Liver (tissue), 9 donors: Measurements from ENCODE around the gene ERO1B. TPM values are rescaled to one million over a fixed set of nuclear protein-coding genes. Genes with fewer than 3 reads are reported as not detected.

ENCODE experiments used
- DNase-seq: peaks from one replicate; pipeline ENCODE4 v3.0.0-alpha.2; 2017; ENCODE audit warnings: low spot score
- H3K27ac ChIP-seq, 2 donors: one replicate each; pipeline ENCODE4 v1.7.0; 2013; ENCODE audit warnings: inconsistent platforms in 2 of 2, low read length in 2 of 2, control low read depth in 1 of 2, low read depth in 1 of 2, mild to moderate bottlenecking in 1 of 2
- H3K27me3 ChIP-seq, 4 donors: one replicate each; pipeline versions ENCODE4 v1.6.1 to v1.7.0; 2013; ENCODE audit warnings: low read length in 3 of 4, inconsistent platforms in 1 of 4, mild to moderate bottlenecking in 1 of 4, moderate library complexity in 1 of 4; ENCODE audit not compliant: control insufficient read depth in 4 of 4, insufficient read depth in 4 of 4
- H3K36me3 ChIP-seq, 4 donors: one replicate each; pipeline versions ENCODE4 v1.6.1 to v1.7.0; 2013; ENCODE audit warnings: low read length in 3 of 4, mild to moderate bottlenecking in 3 of 4, low read depth in 1 of 4, moderate library complexity in 1 of 4; ENCODE audit not compliant: control insufficient read depth in 4 of 4, insufficient read depth in 3 of 4
- H3K4me1 ChIP-seq, 4 donors: one replicate each; pipeline versions ENCODE4 v1.6.1 to v1.7.0; 2013; ENCODE audit warnings: low read length in 3 of 4, mild to moderate bottlenecking in 3 of 4, moderate library complexity in 1 of 4; ENCODE audit not compliant: control insufficient read depth in 4 of 4, insufficient read depth in 4 of 4
- H3K4me3 ChIP-seq, 3 donors: one replicate each; pipeline versions ENCODE4 v1.6.1 to v1.7.0; 2013; ENCODE audit warnings: low read length in 3 of 3, control low read depth in 1 of 3, low read depth in 1 of 3, mild to moderate bottlenecking in 1 of 3
- H3K9ac ChIP-seq, 2 donors: one replicate each; pipeline ENCODE4 v1.7.0; 2013; ENCODE audit warnings: low read length in 2 of 2, mild to moderate bottlenecking in 2 of 2, moderate library complexity in 2 of 2, control low read depth in 1 of 2, low read depth in 1 of 2
- H3K9me3 ChIP-seq, 4 donors: one replicate each; pipeline versions ENCODE4 v1.6.1 to v1.7.0; 2013; ENCODE audit warnings: low read length in 3 of 4; ENCODE audit not compliant: control insufficient read depth in 4 of 4
- EGR1 ChIP-seq, 2 donors: IDR thresholded peaks; 2 replicates each; pipeline ENCODE4 v1.6.1; 2016 to 2018; ENCODE audit warnings: antibody characterized with exemption in 2 of 2, low read depth in 2 of 2
- FOXA1 ChIP-seq: IDR thresholded peaks from 2 replicates; pipeline ENCODE4 v1.6.1; 2016; ENCODE audit warnings: antibody characterized with exemption
- GABPA ChIP-seq, 2 donors: IDR thresholded peaks in 1 of 2; conservative IDR thresholded peaks in 1 of 2; 2 replicates each; pipeline ENCODE4 v1.6.1; 2016; ENCODE audit warnings: antibody characterized with exemption in 2 of 2, mild to moderate bottlenecking in 1 of 2, moderate library complexity in 1 of 2
- HNF4A ChIP-seq, 2 donors: conservative IDR thresholded peaks; 2 replicates each; pipeline ENCODE4 v1.6.1; 2016; ENCODE audit warnings: antibody characterized with exemption in 2 of 2, mild to moderate bottlenecking in 2 of 2
- HNF4G ChIP-seq: IDR thresholded peaks from 2 replicates; pipeline ENCODE4 v1.6.1; 2016; ENCODE audit warnings: antibody characterized with exemption
- JUND ChIP-seq, 2 donors: IDR thresholded peaks; 2 replicates each; pipeline ENCODE4 v1.6.1; 2016; ENCODE audit warnings: antibody characterized with exemption in 2 of 2
- NR2F2 ChIP-seq: IDR thresholded peaks from 2 replicates; pipeline ENCODE4 v1.6.1; 2016; ENCODE audit warnings: antibody characterized with exemption
- RAD21 ChIP-seq, 2 donors: IDR thresholded peaks; 2 replicates each; pipeline ENCODE4 v1.6.1; 2016; ENCODE audit warnings: antibody characterized with exemption in 2 of 2, mild to moderate bottlenecking in 2 of 2
- REST ChIP-seq: IDR thresholded peaks from 2 replicates; pipeline ENCODE4 v1.6.1; 2016; ENCODE audit warnings: antibody characterized with exemption, mild to moderate bottlenecking
- RXRA ChIP-seq, 2 donors: IDR thresholded peaks; 2 replicates each; pipeline ENCODE4 v1.6.1; 2017 to 2018; ENCODE audit warnings: antibody characterized with exemption in 2 of 2, mild to moderate bottlenecking in 1 of 2
- SP1 ChIP-seq: IDR thresholded peaks from 2 replicates; pipeline ENCODE4 v1.6.1; 2018; ENCODE audit warnings: antibody characterized with exemption, mild to moderate bottlenecking
- YY1 ChIP-seq: IDR thresholded peaks from 2 replicates; pipeline ENCODE4 v1.6.1; 2016; ENCODE audit warnings: antibody characterized with exemption, mild to moderate bottlenecking
- WGBS: extraction: QIAGEN DNeasy Blood & Tissue Kit; methylation state at CpG from one replicate; pipeline ENCODE4 v1.1.7; 2013; 5-methylcytosine and 5-hydroxymethylcytosine counted together
- polyA plus RNA-seq, 2 donors: library from polyadenylated mRNA; stranded (reverse) in 1 of 2; unstranded in 1 of 2; fragments of 200-250 nt in 1 of 2; fragments of >200 nt in 1 of 2; fragmentation: Nextera tagmentation in 1 of 2; extraction: Ambion mirVana in 1 of 2; gene quantifications; one replicate each; pipeline versions ENCODE4 v1.2.1 to v1.2.3, GENCODE V29; 2013 to 2015
- total RNA-seq, 2 donors: library from RNA; depleted of rRNA; stranded (reverse); fragments of >200 nt; gene quantifications; one replicate each; pipeline ENCODE4 v1.2.3, GENCODE V29; 2014
- TF ChIP-seq, protein P1 (sequence below): fragments of 150-350 bp; IDR thresholded peaks from 2 replicates; pipeline ENCODE4 v1.5.1; 2017; ENCODE audit warnings: improper control_type of control experiment, low read depth, low read length; ENCODE audit not compliant: missing input control
- TF ChIP-seq, protein P2 (sequence below): IDR thresholded peaks from 2 replicates; pipeline ENCODE4 v1.6.1; 2016; ENCODE audit warnings: antibody characterized with exemption
- donor health status: healthy.
- donor health status: healthy.
- donor health status: healthy.
- donor health status: healthy.
- donor health status: healthy.

Gene ERO1B
- total and polyA plus RNA-seq, 4 donors = 5.5 to 22.9 (median 8.9) TPM

DNA sequence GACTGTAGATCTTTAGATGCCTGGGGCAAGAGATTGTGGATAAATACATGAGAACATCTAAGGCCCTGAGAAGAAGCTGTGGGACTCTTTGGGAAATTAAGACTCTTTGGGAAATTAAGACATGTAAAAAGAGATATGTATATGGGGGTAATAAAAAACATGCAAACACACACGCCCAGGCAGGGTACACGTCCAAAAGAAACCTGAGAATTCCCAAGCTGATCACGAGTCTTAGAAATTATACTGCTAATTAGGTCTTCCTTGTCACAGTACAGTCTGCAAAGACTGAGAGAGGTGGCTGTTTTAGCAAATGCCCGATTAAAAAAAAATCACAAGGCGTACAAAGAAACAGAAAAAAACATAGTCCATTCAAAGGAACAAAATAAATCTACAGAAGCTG is 39.3 kb upstream of the ERO1B start (continued):
- TF ChIP-seq EGR1 (IDR thresholded peaks at IDR 0.05; ENCODE audit: low read depth in 2 of 2) = no peak

DNA sequence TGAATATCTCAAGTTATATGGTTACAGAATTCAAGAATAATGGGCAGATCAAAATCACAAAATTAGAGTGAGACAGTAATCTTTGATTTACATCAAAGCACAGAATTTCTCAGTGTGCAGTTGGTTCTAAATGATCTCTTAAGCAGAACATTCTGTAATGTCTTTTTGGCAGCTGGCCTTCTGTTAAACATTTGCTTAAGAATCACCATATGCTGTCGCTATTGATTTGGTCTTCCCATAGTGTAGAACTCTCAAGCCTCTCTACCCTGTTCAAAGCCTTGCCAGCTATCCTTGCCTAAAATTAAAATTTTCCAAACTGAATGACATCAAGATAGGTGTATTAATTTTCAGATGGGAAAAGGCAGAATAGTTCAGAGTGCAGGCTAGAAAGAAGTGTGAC is 38.9 kb upstream of the ERO1B start:
- Histone ChIP-seq H3K9me3 (peaks cover 0 to 8% (median 3%) of the 10 kb centered on the region in 4 donors), H3K36me3 (no peaks in the 10 kb centered on the region), H3K9ac (no peak overlapping the region), H3K4me1 (peaks cover 0 to 2% (median 0%) of the 10 kb centered on the region in 4 donors), H3K27ac (no peak overlapping the region), H3K4me3 (no peak overlapping the region), H3K27me3 (no peaks in the 10 kb centered on the region)
- 82% methylated on average over 1 of the region's 1 CpG for WGBS
- DNase-seq = no peak
- TF ChIP-seq YY1 (no peak), RAD21 (IDR thresholded peaks at IDR 0.05) (no peak), RXRA (IDR thresholded peaks at IDR 0.05) (no peak), JUND (IDR thresholded peaks at IDR 0.05) (no peak), HNF4G (no peak), FOXA1 (no peak), EGR1 (IDR thresholded peaks at IDR 0.05; ENCODE audit: low read depth in 2 of 2) (no peak)
- TF ChIP-seq, protein P1, sequence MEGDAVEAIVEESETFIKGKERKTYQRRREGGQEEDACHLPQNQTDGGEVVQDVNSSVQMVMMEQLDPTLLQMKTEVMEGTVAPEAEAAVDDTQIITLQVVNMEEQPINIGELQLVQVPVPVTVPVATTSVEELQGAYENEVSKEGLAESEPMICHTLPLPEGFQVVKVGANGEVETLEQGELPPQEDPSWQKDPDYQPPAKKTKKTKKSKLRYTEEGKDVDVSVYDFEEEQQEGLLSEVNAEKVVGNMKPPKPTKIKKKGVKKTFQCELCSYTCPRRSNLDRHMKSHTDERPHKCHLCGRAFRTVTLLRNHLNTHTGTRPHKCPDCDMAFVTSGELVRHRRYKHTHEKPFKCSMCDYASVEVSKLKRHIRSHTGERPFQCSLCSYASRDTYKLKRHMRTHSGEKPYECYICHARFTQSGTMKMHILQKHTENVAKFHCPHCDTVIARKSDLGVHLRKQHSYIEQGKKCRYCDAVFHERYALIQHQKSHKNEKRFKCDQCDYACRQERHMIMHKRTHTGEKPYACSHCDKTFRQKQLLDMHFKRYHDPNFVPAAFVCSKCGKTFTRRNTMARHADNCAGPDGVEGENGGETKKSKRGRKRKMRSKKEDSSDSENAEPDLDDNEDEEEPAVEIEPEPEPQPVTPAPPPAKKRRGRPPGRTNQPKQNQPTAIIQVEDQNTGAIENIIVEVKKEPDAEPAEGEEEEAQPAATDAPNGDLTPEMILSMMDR = no peak

- Histone ChIP-seq H3K4me3 (no peak overlapping the region), H3K4me1 (peaks cover 0 to 2% (median 0%) of the 10 kb centered on the region in 4 donors), H3K27me3 (no peaks in the 10 kb centered on the region), H3K36me3 (no peaks in the 10 kb centered on the region), H3K9ac (no peak overlapping the region), H3K9me3 (peaks cover 0 to 8% (median 3%) of the 10 kb centered on the region in 4 donors), H3K27ac (no peak overlapping the region)
- no peak for DNase-seq
- WGBS = 83% methylated on average over 1 of the region's 1 CpG
- TF ChIP-seq GABPA (IDR thresholded peaks at IDR 0.05 in 1 of 2, conservative IDR thresholded peaks at IDR 0.05 in 1 of 2) = no peak
- no peak for TF ChIP-seq RAD21 (IDR thresholded peaks at IDR 0.05)
- no peak for TF ChIP-seq RXRA (IDR thresholded peaks at IDR 0.05)
- no peak for TF ChIP-seq NR2F2
- TF ChIP-seq, protein P2, sequence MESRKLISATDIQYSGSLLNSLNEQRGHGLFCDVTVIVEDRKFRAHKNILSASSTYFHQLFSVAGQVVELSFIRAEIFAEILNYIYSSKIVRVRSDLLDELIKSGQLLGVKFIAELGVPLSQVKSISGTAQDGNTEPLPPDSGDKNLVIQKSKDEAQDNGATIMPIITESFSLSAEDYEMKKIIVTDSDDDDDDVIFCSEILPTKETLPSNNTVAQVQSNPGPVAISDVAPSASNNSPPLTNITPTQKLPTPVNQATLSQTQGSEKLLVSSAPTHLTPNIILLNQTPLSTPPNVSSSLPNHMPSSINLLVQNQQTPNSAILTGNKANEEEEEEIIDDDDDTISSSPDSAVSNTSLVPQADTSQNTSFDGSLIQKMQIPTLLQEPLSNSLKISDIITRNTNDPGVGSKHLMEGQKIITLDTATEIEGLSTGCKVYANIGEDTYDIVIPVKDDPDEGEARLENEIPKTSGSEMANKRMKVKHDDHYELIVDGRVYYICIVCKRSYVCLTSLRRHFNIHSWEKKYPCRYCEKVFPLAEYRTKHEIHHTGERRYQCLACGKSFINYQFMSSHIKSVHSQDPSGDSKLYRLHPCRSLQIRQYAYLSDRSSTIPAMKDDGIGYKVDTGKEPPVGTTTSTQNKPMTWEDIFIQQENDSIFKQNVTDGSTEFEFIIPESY = no peak
- TF ChIP-seq HNF4A (conservative IDR thresholded peaks at IDR 0.05) = no peak
- TF ChIP-seq SP1 = no peak
- no peak for TF ChIP-seq FOXA1
- TF ChIP-seq REST = no peak
Observed at GRCh38 chr1:236320214-236320613, 38.5 kb upstream of the ERO1B start.
